PC-3 (cell line): ENCODE results near the gene RNF114.
"Not testable (repeated sequence)": the region's sequence is repeated elsewhere in the genome, so short reads cannot be mapped to it uniquely, and the experiment has no call there.

ENCODE experiments used
- CTCF ChIP-seq: fragments of 300-600 bp; sonication (generic); conservative IDR thresholded peaks from 2 replicates; pipeline ENCODE4 v1.5.1; 2017; ENCODE audit warnings: antibody characterized with exemption, low read depth, mild to moderate bottlenecking, low read length
- EZH2 ChIP-seq: fragments of 300-600 bp; sonication (generic); IDR thresholded peaks from one replicate; pipeline ENCODE4 v1.6.1; 2017; ENCODE audit warnings: antibody characterized with exemption, mild to moderate bottlenecking, low read length; ENCODE audit not compliant: unreplicated experiment
- EZH2phosphoT487 ChIP-seq: fragments of 300-600 bp; sonication (generic); IDR thresholded peaks from 2 replicates; pipeline ENCODE4 v1.6.1; 2018; ENCODE audit warnings: mild to moderate bottlenecking, antibody characterized with exemption, low read length, borderline replicate concordance

GRCh38 chr20:50000548-50001222, 64.5 kb downstream of the RNF114 start:
- TF ChIP-seq CTCF, EZH2phosphoT487, EZH2: not testable (repeated sequence)
